Fibroblast of lung (primary cell): Measurements from ENCODE around the gene ZNF385D.

Experiments used
- CTCF ChIP-seq, 2 donors: IDR thresholded peaks in 1 of 2; conservative IDR thresholded peaks in 1 of 2; 1 replicate in 1 of 2; 2 replicates in 1 of 2; pipeline ENCODE4 v1.5.1; 2011 to 2012; ENCODE audit warnings: low read length in 2 of 2, control low read depth in 1 of 2, inconsistent platforms in 1 of 2, low read depth in 1 of 2, mild to moderate bottlenecking in 1 of 2
- EZH2 ChIP-seq: IDR thresholded peaks from 2 replicates; pipeline ENCODE4 v1.5.1; 2012; ENCODE audit warnings: low read length, control low read depth, mild to moderate bottlenecking; ENCODE audit errors: missing control alignments

- TF ChIP-seq CTCF (conservative IDR thresholded peaks at IDR 0.05 in 1 of 2, IDR thresholded peaks at IDR 0.05 in 1 of 2; ENCODE audit: low read depth in 1 of 2, low read length in 2 of 2) (no peak), EZH2 (no peak)
These were observed 16.3 kb downstream of the ZNF385D start for GRCh38 chr3:21734746-21735145.
